IMR-90 (cell line): ENCODE results near the gene SLC17A8. TPM values are rescaled to one million over a fixed set of nuclear protein-coding genes. Genes with fewer than 3 reads are reported as not detected.

Source experiments
- ATAC-seq: fragments of 200-7000 bp; cut with Tn5 transposase; 2 replicates; pipeline ENCODE4 v1.9.1; 2020; ENCODE audit warnings: low read depth, mild to moderate bottlenecking, moderate library complexity
- BruUV-seq: library from RNA; stranded (reverse); fragments of 400-500 nt; replicated peaks from 2 replicates; lab custom pipeline; 2021; lab: Mats Ljungman, UMichigan
- CTCF ChIA-PET: fragments of 300-600 bp; formaldehyde crosslinking; extraction: SDS; loops from one replicate; lab custom pipeline; 2021; ENCODE audit warnings: antibody characterized with exemption; lab: Yijun Ruan, JAX
- POLR2A ChIA-PET: fragments of 300-600 bp; sonication (Branson Sonifier 250); formaldehyde crosslinking; loops from one replicate; lab custom pipeline; 2022; ENCODE audit warnings: antibody characterized with exemption; ENCODE audit not compliant: unreplicated experiment; lab: Charles Lee
- DNase-seq: peaks from one replicate; pipeline ENCODE4 v3.0.0; 2013
- H2AFZ ChIP-seq: replicated peaks from 2 replicates; pipeline ENCODE3; 2013; ENCODE audit warnings: low read length, mild to moderate bottlenecking; ENCODE audit not compliant: poor library complexity
- H2AK5ac ChIP-seq: 2 replicates; pipeline ENCODE4 v1.6.1; 2013; ENCODE audit warnings: low read depth, low read length, inconsistent platforms
- H2AK9ac ChIP-seq: replicated peaks from 2 replicates; pipeline ENCODE3; 2013; ENCODE audit warnings: mild to moderate bottlenecking, low read depth, low read length, moderate library complexity; ENCODE audit not compliant: poor library complexity
- H2BK120ac ChIP-seq: 2 replicates; pipeline ENCODE4 v1.6.1; 2013; ENCODE audit warnings: low read depth, low read length, inconsistent platforms
- H2BK15ac ChIP-seq: 3 replicates; pipeline ENCODE4 v1.6.1; 2013; ENCODE audit warnings: low read depth, low read length, inconsistent platforms
- H2BK20ac ChIP-seq: 2 replicates; pipeline ENCODE4 v1.6.1; 2013; ENCODE audit warnings: low read depth, mild to moderate bottlenecking, inconsistent platforms, low read length, moderate library complexity
- H2BK5ac ChIP-seq: 2 replicates; pipeline ENCODE4 v1.6.1; 2013; ENCODE audit warnings: mild to moderate bottlenecking, low read depth, low read length, inconsistent platforms; ENCODE audit not compliant: poor library complexity, severe bottlenecking
- H3K14ac ChIP-seq: replicated peaks from 2 replicates; pipeline ENCODE4 v1.6.1; 2013; ENCODE audit warnings: low read depth, low read length, inconsistent platforms
- H3K18ac ChIP-seq: 2 replicates; pipeline ENCODE4 v1.6.1; 2013; ENCODE audit warnings: low read depth, low read length, control low read depth
- H3K23ac ChIP-seq: 2 replicates; pipeline ENCODE4 v1.6.1; 2013; ENCODE audit warnings: low read depth, low read length, inconsistent platforms
- H3K27ac ChIP-seq: 2 replicates; pipeline ENCODE4 v1.5.1; 2013; ENCODE audit warnings: mild to moderate bottlenecking, control low read depth, low read length; ENCODE audit not compliant: insufficient read depth
- H3K27me3 ChIP-seq: 2 replicates; pipeline ENCODE4 v1.6.1; 2013; ENCODE audit warnings: low read length; ENCODE audit not compliant: control insufficient read depth, insufficient read depth
- H3K36me3 ChIP-seq: 2 replicates; pipeline ENCODE4 v1.6.1; 2013; ENCODE audit warnings: low read length, mixed read lengths; ENCODE audit not compliant: control insufficient read depth, insufficient read depth
- H3K4ac ChIP-seq: 2 replicates; pipeline ENCODE4 v1.6.1; 2013; ENCODE audit warnings: low read depth, low read length, inconsistent platforms
- H3K4me1 ChIP-seq: 2 replicates; pipeline ENCODE4 v1.6.1; 2013; ENCODE audit warnings: low read length, mixed read lengths; ENCODE audit not compliant: control insufficient read depth, insufficient read depth
- H3K4me2 ChIP-seq: 2 replicates; pipeline ENCODE4 v1.6.1; 2013; ENCODE audit warnings: low read depth, mild to moderate bottlenecking, control low read depth, low read length, moderate library complexity
- H3K4me3 ChIP-seq: 2 replicates; pipeline ENCODE4 v1.5.1; 2013; ENCODE audit warnings: low read depth, mild to moderate bottlenecking, control low read depth, low read length, moderate library complexity; ENCODE audit not compliant: insufficient read depth
- H3K56ac ChIP-seq: 2 replicates; pipeline ENCODE4 v1.6.1; 2013; ENCODE audit warnings: low read length, inconsistent platforms; ENCODE audit not compliant: insufficient read depth; ENCODE audit errors: extremely low read depth
- H3K79me1 ChIP-seq, 2 experiments: 2 replicates each; pipeline ENCODE4 v1.6.1; 2013; ENCODE audit warnings: low read length in 2 of 2, inconsistent platforms in 1 of 2, low read depth in 1 of 2
- H3K9ac ChIP-seq: 2 replicates; pipeline ENCODE4 v1.6.1; 2013; ENCODE audit warnings: low read depth, low read length, control low read depth
- H3K9me1 ChIP-seq: 2 replicates; pipeline ENCODE4 v1.6.1; 2013; ENCODE audit warnings: low read length, inconsistent platforms; ENCODE audit not compliant: insufficient read depth
- H3K9me3 ChIP-seq: 2 replicates; pipeline ENCODE4 v1.6.1; 2013; ENCODE audit warnings: low read length; ENCODE audit not compliant: control insufficient read depth, insufficient read depth
- H4K20me1 ChIP-seq: 2 replicates; pipeline ENCODE4 v1.6.1; 2013; ENCODE audit warnings: low read length, inconsistent platforms; ENCODE audit not compliant: insufficient read depth
- H4K5ac ChIP-seq: 2 replicates; pipeline ENCODE4 v1.6.1; 2013; ENCODE audit warnings: mild to moderate bottlenecking, low read depth, low read length, control low read depth
- H4K8ac ChIP-seq, 2 experiments: 2 replicates each; pipeline ENCODE4 v1.6.1; 2013; ENCODE audit warnings: low read depth in 2 of 2, low read length in 2 of 2, control low read depth in 1 of 2, inconsistent platforms in 1 of 2
- H4K91ac ChIP-seq: 2 replicates; pipeline ENCODE4 v1.6.1; 2013; ENCODE audit warnings: low read depth, low read length, inconsistent platforms; ENCODE audit not compliant: insufficient read depth
- BHLHE40 ChIP-seq: fragments of 150-350 bp; IDR thresholded peaks from 2 replicates; pipeline ENCODE4 v1.6.1; 2016; ENCODE audit warnings: mild to moderate bottlenecking, low read depth, low read length
- CEBPB ChIP-seq: IDR thresholded peaks from 2 replicates; pipeline ENCODE4 v1.6.1; 2012; ENCODE audit warnings: low read depth, low read length, improper control_type of control experiment
- CHD1 ChIP-seq: IDR thresholded peaks from 2 replicates; pipeline ENCODE4 v1.6.1; 2012; ENCODE audit warnings: low read depth, low read length, improper control_type of control experiment
- CTCF ChIP-seq: conservative IDR thresholded peaks from 2 replicates; pipeline ENCODE4 v1.5.1; 2012; ENCODE audit warnings: mild to moderate bottlenecking, low read depth, low read length, improper control_type of control experiment
- ELK1 ChIP-seq: fragments of 150-350 bp; IDR thresholded peaks from 2 replicates; pipeline ENCODE4 v1.6.1; 2016; ENCODE audit warnings: low read depth, mild to moderate bottlenecking, low read length, moderate library complexity, borderline replicate concordance
- FOS ChIP-seq: fragments of 150-350 bp; IDR thresholded peaks from 2 replicates; pipeline ENCODE4 v1.6.1; 2016; ENCODE audit warnings: low read depth, low read length
- MAFK ChIP-seq: IDR thresholded peaks from 2 replicates; pipeline ENCODE4 v1.6.1; 2012; ENCODE audit warnings: low read depth, low read length, improper control_type of control experiment
- MAZ ChIP-seq: IDR thresholded peaks from 2 replicates; pipeline ENCODE4 v1.6.1; 2012; ENCODE audit warnings: low read depth, mild to moderate bottlenecking, low read length, improper control_type of control experiment, moderate library complexity, borderline replicate concordance
- MXI1 ChIP-seq: IDR thresholded peaks from 2 replicates; pipeline ENCODE4 v1.6.1; 2012; ENCODE audit warnings: low read depth, mild to moderate bottlenecking, low read length, moderate library complexity, borderline replicate concordance
- NFE2L2 ChIP-seq: fragments of 150-350 bp; IDR thresholded peaks from 2 replicates; pipeline ENCODE4 v1.6.1; 2016; ENCODE audit warnings: low read depth, mild to moderate bottlenecking, low read length
- POLR2A ChIP-seq: IDR thresholded peaks from 2 replicates; pipeline ENCODE4 v1.6.1; 2012; ENCODE audit warnings: mild to moderate bottlenecking, low read depth, low read length
- RAD21 ChIP-seq: IDR thresholded peaks from 2 replicates; pipeline ENCODE4 v1.6.1; 2012; ENCODE audit warnings: low read length, improper control_type of control experiment
- RCOR1 ChIP-seq: IDR thresholded peaks from 2 replicates; pipeline ENCODE4 v1.6.1; 2012; ENCODE audit warnings: mild to moderate bottlenecking, low read length, improper control_type of control experiment; ENCODE audit not compliant: insufficient replicate concordance
- RFX5 ChIP-seq: IDR thresholded peaks from 2 replicates; pipeline ENCODE4 v1.8.0; 2012; ENCODE audit warnings: low read depth, mild to moderate bottlenecking, low read length, moderate library complexity
- SMC3 ChIP-seq: fragments of 150-350 bp; IDR thresholded peaks from 2 replicates; pipeline ENCODE4 v1.6.1; 2016; ENCODE audit warnings: low read depth, mild to moderate bottlenecking, antibody characterized with exemption, low read length, moderate library complexity
- USF2 ChIP-seq: fragments of 150-350 bp; IDR thresholded peaks from 2 replicates; pipeline ENCODE4 v1.6.1; 2017; ENCODE audit warnings: mild to moderate bottlenecking, antibody characterized with exemption, low read length, low read depth
- WGBS, 2 experiments: methylation state at CpG; one replicate each; pipeline versions ENCODE4 v1.1.5 to v1.1.7; 2013; ENCODE audit warnings: missing lambda C conversion rate in 2 of 2; ENCODE audit not compliant: insufficient read length in 1 of 2; ENCODE audit errors: extremely low coverage in 2 of 2; 5-methylcytosine and 5-hydroxymethylcytosine counted together
- dilution Hi-C: fragments of 300-500 bp; cut with HindIII; formaldehyde crosslinking; loops from one replicate; pipeline ENCODE4 v1.14.3; 2018; ENCODE audit warnings: low sequenced_read_pairs; ENCODE audit not compliant: unreplicated experiment
- in situ Hi-C: fragments of 300-500 bp; cut with MboI; formaldehyde crosslinking; loops from 3 replicates; pipeline ENCODE4 v1.14.3; 2019; ENCODE audit warnings: low sequenced_read_pairs, inconsistent platforms, mixed read lengths
- intact Hi-C: fragments of 100-400 bp; cut with micrococcal nuclease; formaldehyde crosslinking; loops from 2 replicates; pipeline ENCODE4 v1.10.0; 2022
- polyA plus RNA-seq, 3 experiments: library from polyadenylated mRNA; depleted of rRNA; stranded (reverse); fragments of >200 nt; gene quantifications; 2 replicates each; pipeline ENCODE4 v1.2.3, GENCODE V29; 2012; ENCODE audit warnings: low replicate concordance in 1 of 3
- total RNA-seq: library from RNA; depleted of rRNA; stranded (reverse); fragments of >200 nt; gene quantifications from 2 replicates; pipeline ENCODE4 v1.2.3, GENCODE V29; 2012

SLC17A8 gene
- total and polyA plus RNA-seq, 2 of the 4 experiments (the other 2 are of a cell fraction), result not detected

- no peak for TF ChIP-seq POLR2A
- TF ChIP-seq CTCF, result no peak
- no peak for TF ChIP-seq FOS
- TF ChIP-seq MAFK, result no peak
- TF ChIP-seq USF2, result no peak
- no peak for TF ChIP-seq CEBPB
- TF ChIP-seq MXI1, result no peak
- no peak for TF ChIP-seq MAZ
- no peak for TF ChIP-seq BHLHE40
- no peak for TF ChIP-seq RCOR1
- no peak for TF ChIP-seq NFE2L2
- TF ChIP-seq SMC3, result no peak
- TF ChIP-seq RFX5, result no peak
- no peak for TF ChIP-seq RAD21
- no peak for TF ChIP-seq ELK1
- TF ChIP-seq CHD1, result no peak
- no peak overlapping the region for H2BK5ac ChIP-seq
- H3K9me1 ChIP-seq, result no peaks in the 10 kb centered on the region
- H3K27me3 ChIP-seq, result no peaks in the 10 kb centered on the region
- no peak overlapping the region for H2BK20ac ChIP-seq
- no peaks in the 10 kb centered on the region for H3K4me1 ChIP-seq
- H2AK5ac ChIP-seq, result no peak overlapping the region
- H3K9me3 ChIP-seq, result no peaks in the 10 kb centered on the region
- H3K56ac ChIP-seq, result no peak overlapping the region
- H2BK15ac ChIP-seq, result no peak overlapping the region
- H2AK9ac ChIP-seq, result no peak overlapping the region
- no peaks in the 10 kb centered on the region for H3K79me1 ChIP-seq
- H3K27ac ChIP-seq, result no peak overlapping the region
- no peak overlapping the region for H4K5ac ChIP-seq
- no peak overlapping the region for H3K23ac ChIP-seq
- no peak for ATAC-seq
- H2AFZ ChIP-seq, result no peak overlapping the region
- H3K4me2 ChIP-seq, result no peak overlapping the region
- no peak for DNase-seq
- in situ Hi-C loops (no loop called here), intact Hi-C loops (no loop called here), dilution Hi-C loops (no loop called here)
- no peak overlapping the region for H3K4ac ChIP-seq
- H4K20me1 ChIP-seq, result no peaks in the 10 kb centered on the region
- ChIA-PET CTCF (no interaction called here), POLR2A (no interaction called here)
- no CpG with 5 or more reads among the region's 1 CpG for WGBS, 2 experiments
- H3K14ac ChIP-seq, result no peak overlapping the region
- H3K4me3 ChIP-seq, result no peak overlapping the region
- H4K8ac ChIP-seq, result no peak overlapping the region
- no peak overlapping the region for H4K91ac ChIP-seq
- no peak overlapping the region for H2BK120ac ChIP-seq
- H3K36me3 ChIP-seq, result no peaks in the 10 kb centered on the region
- H3K9ac ChIP-seq, result no peak overlapping the region
- BruUV-seq, result no TSS peak
- no peak overlapping the region for H3K18ac ChIP-seq
These were observed 19.3 kb downstream of the SLC17A8 start for GRCh38 chr12:100376161-100376560.
